ENCODE data around the gene PALS2. TPM values are rescaled to one million over a fixed set of nuclear protein-coding genes. Genes with fewer than 3 reads are reported as not detected.

The PALS2 gene
- total RNA-seq, 1 experiment from 2014 or later: 68.4 TPM

DNA sequence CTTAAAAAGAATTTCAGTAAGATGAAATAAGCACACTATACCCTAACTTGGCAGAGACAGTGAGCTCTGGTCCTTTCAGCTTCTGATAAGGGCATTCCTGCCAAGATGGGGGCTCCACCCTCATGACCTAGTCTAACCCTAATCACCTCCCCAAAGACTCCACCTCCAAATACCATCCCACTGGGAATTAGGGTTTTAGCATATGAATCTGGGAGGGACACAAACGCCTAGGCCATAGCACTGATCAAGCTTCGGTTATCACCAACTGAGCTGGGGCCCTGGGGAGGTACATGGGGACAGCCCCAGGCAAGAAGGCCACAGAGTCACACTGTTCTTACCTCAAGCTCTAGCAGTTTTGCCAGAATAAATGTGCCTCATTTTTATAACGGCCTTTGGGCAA, 31.4 kb downstream of the PALS2 start:
- CTCF ChIA-PET: no interaction called here
- H3K4me3 ChIP-seq (ENCODE audit: low read depth, low read length, poor library complexity, severe bottlenecking): no peak overlapping the region
- H3K27ac ChIP-seq (ENCODE audit: low read depth, low read length, poor library complexity, severe bottlenecking): no peak overlapping the region
- intact Hi-C loops (cut with micrococcal nuclease; ENCODE audit: unreplicated experiment): no loop called here
- peaks cover 11% of the 10 kb centered on the region for H3K36me3 ChIP-seq (ENCODE audit: insufficient read depth, low read length, poor library complexity, severe bottlenecking)
- TF ChIP-seq, protein P1, sequence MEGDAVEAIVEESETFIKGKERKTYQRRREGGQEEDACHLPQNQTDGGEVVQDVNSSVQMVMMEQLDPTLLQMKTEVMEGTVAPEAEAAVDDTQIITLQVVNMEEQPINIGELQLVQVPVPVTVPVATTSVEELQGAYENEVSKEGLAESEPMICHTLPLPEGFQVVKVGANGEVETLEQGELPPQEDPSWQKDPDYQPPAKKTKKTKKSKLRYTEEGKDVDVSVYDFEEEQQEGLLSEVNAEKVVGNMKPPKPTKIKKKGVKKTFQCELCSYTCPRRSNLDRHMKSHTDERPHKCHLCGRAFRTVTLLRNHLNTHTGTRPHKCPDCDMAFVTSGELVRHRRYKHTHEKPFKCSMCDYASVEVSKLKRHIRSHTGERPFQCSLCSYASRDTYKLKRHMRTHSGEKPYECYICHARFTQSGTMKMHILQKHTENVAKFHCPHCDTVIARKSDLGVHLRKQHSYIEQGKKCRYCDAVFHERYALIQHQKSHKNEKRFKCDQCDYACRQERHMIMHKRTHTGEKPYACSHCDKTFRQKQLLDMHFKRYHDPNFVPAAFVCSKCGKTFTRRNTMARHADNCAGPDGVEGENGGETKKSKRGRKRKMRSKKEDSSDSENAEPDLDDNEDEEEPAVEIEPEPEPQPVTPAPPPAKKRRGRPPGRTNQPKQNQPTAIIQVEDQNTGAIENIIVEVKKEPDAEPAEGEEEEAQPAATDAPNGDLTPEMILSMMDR (conservative IDR thresholded peaks at IDR 0.05; ENCODE audit: low read depth, low read length): no peak
- TF ChIP-seq EZH2 (IDR thresholded peaks at IDR 0.05; ENCODE audit: borderline replicate concordance, low read depth, low read length, poor library complexity, severe bottlenecking): no peak
- no peaks in the 10 kb centered on the region for H3K27me3 ChIP-seq (replicated peaks; ENCODE audit: insufficient read depth, low read depth, low read length, poor library complexity)
- peaks cover 7% of the 10 kb centered on the region for H3K4me1 ChIP-seq (ENCODE audit: insufficient read depth, low read length, poor library complexity, severe bottlenecking)
- POLR2A ChIA-PET (ENCODE audit: low non-redundant PET): no interaction called here
- TSS peak; percentile 14 for BruUV-seq (replicated peaks)
- H3K9me3 ChIP-seq (ENCODE audit: low read depth, low read length, poor library complexity, severe bottlenecking): peaks cover 18% of the 10 kb centered on the region
- DNase-seq (ENCODE audit: low spot score): no peak

DNA sequence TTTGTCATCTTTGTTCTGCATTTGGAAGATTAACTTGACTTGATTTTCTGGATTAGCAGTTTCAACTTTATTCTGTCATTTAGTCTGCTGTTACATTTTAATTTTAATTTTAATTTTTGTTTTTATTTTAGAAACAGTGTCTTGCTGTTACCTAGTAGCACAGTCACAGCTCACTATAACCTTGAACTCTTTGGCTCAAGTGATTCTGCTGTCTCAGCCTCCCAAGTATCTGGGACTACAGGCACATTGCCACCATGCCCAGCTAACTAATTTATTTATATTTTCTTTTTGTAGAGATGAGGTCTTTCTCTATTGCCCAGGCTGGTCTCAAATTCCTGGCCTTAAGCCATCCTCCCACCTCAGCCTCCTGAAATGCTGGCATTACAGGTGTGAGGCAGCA, 35.3 kb downstream of the PALS2 start:
- no TSS peak for BruUV-seq (replicated peaks)
- TF ChIP-seq EZH2 (IDR thresholded peaks at IDR 0.05; ENCODE audit: borderline replicate concordance, low read depth, low read length, poor library complexity, severe bottlenecking): no peak
- TF ChIP-seq, protein P1 (conservative IDR thresholded peaks at IDR 0.05; ENCODE audit: low read depth, low read length): no peak
- intact Hi-C loops (cut with micrococcal nuclease; ENCODE audit: unreplicated experiment): no loop called here
- DNase-seq (ENCODE audit: low spot score): no peak
- peaks cover 24% of the 10 kb centered on the region for H3K4me1 ChIP-seq (ENCODE audit: insufficient read depth, low read length, poor library complexity, severe bottlenecking)
- CTCF ChIA-PET: no interaction called here
- H3K27me3 ChIP-seq (replicated peaks; ENCODE audit: insufficient read depth, low read depth, low read length, poor library complexity): no peaks in the 10 kb centered on the region
- H3K9me3 ChIP-seq (ENCODE audit: low read depth, low read length, poor library complexity, severe bottlenecking): peaks cover under 1% of the 10 kb centered on the region
- H3K36me3 ChIP-seq (ENCODE audit: insufficient read depth, low read length, poor library complexity, severe bottlenecking): no peaks in the 10 kb centered on the region
- POLR2A ChIA-PET (ENCODE audit: low non-redundant PET): no interaction called here
- H3K4me3 ChIP-seq (ENCODE audit: low read depth, low read length, poor library complexity, severe bottlenecking): no peak overlapping the region
- H3K27ac ChIP-seq (ENCODE audit: low read depth, low read length, poor library complexity, severe bottlenecking): no peak overlapping the region

DNA sequence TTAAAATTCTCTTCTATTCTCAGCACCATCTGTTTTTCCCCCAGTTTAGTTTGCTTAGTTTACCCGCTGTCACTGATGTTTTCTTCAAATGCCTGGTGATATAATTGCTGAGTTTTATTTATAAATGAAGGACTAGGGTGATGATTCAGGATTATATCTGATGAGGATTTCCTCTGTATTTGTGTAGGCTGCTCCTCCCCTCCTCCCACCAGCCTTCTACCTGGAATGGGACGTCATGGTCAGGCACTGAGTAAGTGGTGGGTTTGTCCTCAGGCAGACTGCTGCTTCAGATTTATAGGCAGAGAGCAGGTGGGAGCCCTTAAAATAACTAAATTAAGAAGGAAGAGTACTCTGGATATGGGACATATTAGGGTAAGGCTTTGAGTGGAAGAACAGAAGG, 35.8 kb downstream of the PALS2 start:
- Histone ChIP-seq H3K4me3 (ENCODE audit: low read depth, low read length, poor library complexity, severe bottlenecking) (no peak overlapping the region), H3K9me3 (ENCODE audit: low read depth, low read length, poor library complexity, severe bottlenecking) (no peaks in the 10 kb centered on the region), H3K27me3 (replicated peaks; ENCODE audit: insufficient read depth, low read depth, low read length, poor library complexity) (no peaks in the 10 kb centered on the region), H3K27ac (ENCODE audit: low read depth, low read length, poor library complexity, severe bottlenecking) (no peak overlapping the region), H3K36me3 (ENCODE audit: insufficient read depth, low read length, poor library complexity, severe bottlenecking) (peaks cover 2% of the 10 kb centered on the region), H3K4me1 (ENCODE audit: insufficient read depth, low read length, poor library complexity, severe bottlenecking) (peaks cover 24% of the 10 kb centered on the region)
- ChIA-PET CTCF (no interaction called here), POLR2A (ENCODE audit: low non-redundant PET) (no interaction called here)
- no TSS peak for BruUV-seq (replicated peaks)
- TF ChIP-seq, protein P1 (conservative IDR thresholded peaks at IDR 0.05; ENCODE audit: low read depth, low read length): no peak
- TF ChIP-seq EZH2 (IDR thresholded peaks at IDR 0.05; ENCODE audit: borderline replicate concordance, low read depth, low read length, poor library complexity, severe bottlenecking): no peak
- intact Hi-C loops (cut with micrococcal nuclease; ENCODE audit: unreplicated experiment): no loop called here
- DNase-seq (ENCODE audit: low spot score): no peak

Measured in A673 (cell line).